ENCODE measurements around the gene JARID2.

JARID2 gene

GRCh38 chr6:15523679-15524630 lies 278.1 kb downstream of the JARID2 start:
- TF ChIP-seq GATA3 (IDR thresholded peaks at IDR 0.05; ENCODE audit: low read depth, low read length) (no peak), GATA2 (IDR thresholded peaks at IDR 0.05; ENCODE audit: low read depth, low read length) (no peak)

- TF ChIP-seq GATA3 (IDR thresholded peaks at IDR 0.05; ENCODE audit: low read depth, low read length): no peak
- TF ChIP-seq GATA2 (IDR thresholded peaks at IDR 0.05; ENCODE audit: low read depth, low read length): no peak
Observed at GRCh38 chr6:15524861-15525401, 279.1 kb downstream of the JARID2 start.

DNA sequence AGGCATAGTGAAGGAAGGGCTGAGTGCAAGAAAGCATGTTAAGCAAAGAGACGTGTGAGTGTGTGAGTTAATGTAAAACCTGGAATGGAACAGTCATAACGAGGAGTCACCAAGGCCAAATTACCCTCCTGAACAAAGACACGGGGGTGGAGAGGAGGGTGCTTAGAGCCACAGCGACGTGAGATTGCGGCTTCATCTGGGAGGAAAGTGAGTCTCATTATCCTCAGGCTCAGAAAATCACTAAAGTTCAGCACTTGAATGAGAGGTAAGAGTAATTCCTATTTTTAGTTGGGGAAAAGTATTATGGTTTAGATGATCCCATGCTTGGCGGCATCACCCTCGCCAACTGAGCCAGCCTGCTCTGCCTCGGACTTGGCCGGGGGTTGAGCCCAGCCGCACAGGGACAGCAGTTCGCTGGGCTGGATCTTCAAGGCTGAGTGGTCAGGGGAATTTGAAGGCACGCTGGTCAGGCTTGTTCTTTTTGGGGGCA lies 280.4 kb downstream of the JARID2 start:
- TF ChIP-seq GATA2 (IDR thresholded peaks at IDR 0.05; ENCODE audit: low read depth, low read length) (no peak), GATA3 (IDR thresholded peaks at IDR 0.05; ENCODE audit: low read depth, low read length) (no peak)

GRCh38 chr6:15527838-15528617 lies 282.2 kb downstream of the JARID2 start:
- TF ChIP-seq GATA2 (IDR thresholded peaks at IDR 0.05; ENCODE audit: low read depth, low read length) (no peak), GATA3 (IDR thresholded peaks at IDR 0.05; ENCODE audit: low read depth, low read length) (no peak)

DNA sequence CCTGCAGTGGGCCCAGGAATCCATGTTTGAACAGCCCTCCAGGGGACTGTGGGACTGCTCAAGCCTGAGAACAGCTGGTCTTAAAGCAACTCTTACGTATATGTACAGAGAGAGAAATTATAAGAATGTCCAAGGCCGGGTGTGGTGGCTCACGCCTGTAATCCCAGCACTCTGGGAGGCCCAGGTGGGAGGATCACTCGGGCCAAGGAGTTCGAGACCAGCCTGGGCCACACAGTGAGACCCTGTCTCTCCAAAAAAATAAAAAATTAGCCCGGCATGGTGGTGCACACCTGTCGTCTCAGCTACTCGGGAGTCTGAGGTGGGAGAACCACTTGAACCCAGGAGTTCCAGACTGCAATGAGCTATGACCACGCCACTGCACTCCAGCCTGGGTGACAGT lies 283.0 kb downstream of the JARID2 start:
- TF ChIP-seq GATA2 (IDR thresholded peaks at IDR 0.05; ENCODE audit: low read depth, low read length) (no peak), GATA3 (IDR thresholded peaks at IDR 0.05; ENCODE audit: low read depth, low read length) (no peak)

- no peak for TF ChIP-seq GATA2 (IDR thresholded peaks at IDR 0.05; ENCODE audit: low read depth, low read length)
- TF ChIP-seq GATA3 (IDR thresholded peaks at IDR 0.05; ENCODE audit: low read depth, low read length): no peak
Observed at GRCh38 chr6:15530411-15530810, 284.5 kb downstream of the JARID2 start.

DNA sequence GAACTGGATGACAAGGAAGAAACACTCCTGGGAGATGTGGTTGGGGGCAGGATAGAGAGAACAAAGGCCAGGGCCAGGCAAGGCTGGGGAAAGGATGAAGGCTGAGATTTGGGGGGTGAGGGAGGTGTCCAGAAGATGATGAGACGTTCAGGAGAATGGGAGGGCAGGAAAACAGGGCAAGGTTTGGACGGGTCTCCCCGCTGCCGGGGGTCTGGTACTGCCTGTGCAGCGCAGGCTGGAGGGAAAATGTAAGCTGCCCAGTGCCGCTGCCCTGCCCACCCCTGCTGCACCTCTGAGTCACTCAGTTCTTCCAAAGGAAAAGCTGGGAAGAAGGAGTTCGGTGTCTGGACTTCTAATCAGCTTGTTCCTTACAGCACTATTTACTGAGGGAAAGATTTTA lies 286.1 kb downstream of the JARID2 start:
- no peak for TF ChIP-seq GATA2 (IDR thresholded peaks at IDR 0.05; ENCODE audit: low read depth, low read length)
- no peak for TF ChIP-seq GATA3 (IDR thresholded peaks at IDR 0.05; ENCODE audit: low read depth, low read length)

GRCh38 chr6:15533379-15534026 lies 287.6 kb downstream of the JARID2 start:
- TF ChIP-seq GATA2 (IDR thresholded peaks at IDR 0.05; ENCODE audit: low read depth, low read length) (no peak), GATA3 (IDR thresholded peaks at IDR 0.05; ENCODE audit: low read depth, low read length) (no peak)

DNA sequence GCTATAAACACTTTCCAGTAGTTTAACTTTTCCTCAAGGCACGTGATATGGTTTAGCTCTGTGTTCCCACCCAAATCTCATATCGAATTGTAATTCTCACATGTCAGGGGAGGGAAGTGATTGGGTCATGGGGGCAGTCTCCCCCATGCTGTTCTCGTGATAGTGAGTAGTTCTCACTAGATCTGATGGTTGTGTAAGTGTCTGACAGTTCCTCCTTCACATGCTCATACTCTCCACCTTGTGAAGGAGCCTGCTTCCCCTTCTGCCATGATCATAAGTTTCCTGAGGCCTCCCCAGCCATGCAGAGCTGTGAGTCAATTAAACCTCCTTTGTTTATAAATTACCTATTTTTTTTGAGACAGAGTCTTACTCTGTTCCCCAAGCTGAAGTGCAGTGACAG lies 289.1 kb downstream of the JARID2 start:
- TF ChIP-seq GATA3 (IDR thresholded peaks at IDR 0.05; ENCODE audit: low read depth, low read length) (no peak), GATA2 (IDR thresholded peaks at IDR 0.05; ENCODE audit: low read depth, low read length) (no peak)

GRCh38 chr6:15535495-15536197 lies 289.8 kb downstream of the JARID2 start:
- TF ChIP-seq GATA2 (IDR thresholded peaks at IDR 0.05; ENCODE audit: low read depth, low read length) (no peak), GATA3 (IDR thresholded peaks at IDR 0.05; ENCODE audit: low read depth, low read length) (no peak)

DNA sequence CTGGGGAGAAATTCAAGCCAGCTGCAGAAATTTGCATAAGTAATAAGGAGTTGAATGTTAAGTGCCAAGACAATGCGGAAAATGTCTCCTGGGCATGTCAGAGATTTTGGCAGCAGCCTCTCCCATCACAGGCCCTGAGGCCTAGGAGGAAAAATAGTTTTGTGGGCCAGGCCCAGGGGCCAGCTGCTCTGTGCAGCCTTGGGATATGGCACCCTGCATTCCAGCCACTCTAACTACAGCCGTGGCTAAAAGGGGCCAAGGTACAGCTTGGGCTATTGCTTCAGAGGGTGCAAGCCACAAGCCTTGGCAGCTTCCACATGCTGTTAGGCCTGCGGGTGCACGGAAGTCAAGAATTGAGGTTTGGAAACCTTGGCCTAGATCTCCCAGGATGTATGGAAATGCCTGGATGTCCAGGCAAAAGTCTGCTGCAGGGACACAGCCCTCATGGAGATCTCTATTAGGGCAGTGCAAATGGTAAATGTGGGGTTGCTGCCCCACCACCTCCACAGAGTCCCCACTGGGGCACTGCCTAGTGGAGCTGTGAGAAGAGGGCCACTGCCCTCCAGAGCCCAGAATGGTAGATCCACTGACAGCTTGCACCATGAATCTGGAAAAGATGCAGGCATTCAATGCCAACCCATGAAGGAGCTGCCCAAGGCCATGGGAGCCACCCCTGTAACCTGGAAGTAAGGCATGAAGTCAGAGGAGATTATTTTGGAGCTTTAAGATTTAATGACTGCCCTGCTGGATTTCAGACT lies 290.5 kb downstream of the JARID2 start:
- TF ChIP-seq GATA2 (IDR thresholded peaks at IDR 0.05; ENCODE audit: low read depth, low read length) (no peak), GATA3 (IDR thresholded peaks at IDR 0.05; ENCODE audit: low read depth, low read length) (no peak)

- TF ChIP-seq GATA2 (IDR thresholded peaks at IDR 0.05; ENCODE audit: low read depth, low read length) (no peak), GATA3 (IDR thresholded peaks at IDR 0.05; ENCODE audit: low read depth, low read length) (no peak)
Observed at GRCh38 chr6:15538106-15538505, 292.2 kb downstream of the JARID2 start.

All from SH-SY5Y (cell line).